ENCODE results near the gene ADISSP.

GRCh38 chr20:3731944-3732326 is 35.6 kb downstream of the ADISSP start:
- no peak for TF ChIP-seq EZH2phosphoT487 (IDR thresholded peaks at IDR 0.05; ENCODE audit: borderline replicate concordance, low read length)
- TF ChIP-seq CTCF (IDR thresholded peaks at IDR 0.05; ENCODE audit: low read depth, low read length, poor library complexity, severe bottlenecking) = no peak

Data from DOHH2 (cell line).